ENCODE results near the gene OPRPN. TPM values are rescaled to one million over a fixed set of nuclear protein-coding genes. Genes with fewer than 3 reads are reported as not detected.
A peak's percentile ranks its signal among the peaks of the same experiment; 100 is the strongest.

Gene OPRPN
- total RNA-seq, 1 donor from 2014 or later = not detected

DNA sequence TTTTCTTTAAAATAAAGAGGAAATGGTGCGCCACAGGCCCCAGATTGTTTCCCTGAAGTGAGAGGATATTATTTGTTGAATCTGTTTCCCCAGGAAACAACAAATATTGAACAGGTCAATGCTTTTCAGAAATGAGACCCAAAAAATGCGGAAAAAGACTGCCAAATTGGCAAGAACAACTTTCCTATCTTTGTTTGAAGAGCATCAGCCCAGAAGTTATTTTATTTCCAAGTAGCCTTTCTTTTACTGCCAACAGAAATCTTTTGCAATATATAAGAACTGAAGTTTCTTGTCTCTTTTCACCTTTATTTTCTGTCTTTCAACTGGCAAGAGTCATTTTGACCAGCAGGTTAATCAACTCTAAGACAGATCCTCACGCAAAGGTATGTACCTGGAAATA is 37.3 kb upstream of the OPRPN start, which contains the start of gene SMR3A:
SMR3A (plus strand) TSS at position 301 of the 400 bp plus-strand sequence. CDS start 1,356 bp downstream, outside the sequence.
- Histone ChIP-seq H3K27me3 (no peaks in the 10 kb centered on the region), H3K79me2 (ENCODE audit: low read depth) (no peaks in the 10 kb centered on the region), H4K20me1 (ENCODE audit: low read depth) (no peaks in the 10 kb centered on the region), H3K4me3 (no peak within 1 kb of the TSS), H3K27ac (no peak within 1 kb of the TSS), H3K36me3 (no peaks in the 10 kb centered on the region), H3K4me2 (no peak within 1 kb of the TSS), H3K9ac (no peak within 1 kb of the TSS), H3K9me3 (ENCODE audit: low read depth) (no peaks in the 10 kb centered on the region), H3K4me1 (no peaks in the 10 kb centered on the region), H2AFZ (replicated peaks) (peak within 1 kb of the TSS; percentile 3), H3F3A (ENCODE audit: low read depth) (no peaks in the 10 kb centered on the region)
- Mint-ChIP-seq H3K27me3 (ENCODE audit: insufficient read depth, low read depth) (no peaks in the 10 kb centered on the region), H3K27ac (no peak within 1 kb of the TSS), H3K9me3 (no peaks in the 10 kb centered on the region), H3K36me3 (no peaks in the 10 kb centered on the region), H3K4me3 (no peak within 1 kb of the TSS), H3K4me1 (no peaks in the 10 kb centered on the region)
- no peak for DNase-seq (ENCODE audit: low spot score)
- TF ChIP-seq EZH2phosphoT487 (IDR thresholded peaks at IDR 0.05) (no peak), EZH2 (IDR thresholded peaks at IDR 0.05) (no peak)
- TF ChIP-seq, protein P1, sequence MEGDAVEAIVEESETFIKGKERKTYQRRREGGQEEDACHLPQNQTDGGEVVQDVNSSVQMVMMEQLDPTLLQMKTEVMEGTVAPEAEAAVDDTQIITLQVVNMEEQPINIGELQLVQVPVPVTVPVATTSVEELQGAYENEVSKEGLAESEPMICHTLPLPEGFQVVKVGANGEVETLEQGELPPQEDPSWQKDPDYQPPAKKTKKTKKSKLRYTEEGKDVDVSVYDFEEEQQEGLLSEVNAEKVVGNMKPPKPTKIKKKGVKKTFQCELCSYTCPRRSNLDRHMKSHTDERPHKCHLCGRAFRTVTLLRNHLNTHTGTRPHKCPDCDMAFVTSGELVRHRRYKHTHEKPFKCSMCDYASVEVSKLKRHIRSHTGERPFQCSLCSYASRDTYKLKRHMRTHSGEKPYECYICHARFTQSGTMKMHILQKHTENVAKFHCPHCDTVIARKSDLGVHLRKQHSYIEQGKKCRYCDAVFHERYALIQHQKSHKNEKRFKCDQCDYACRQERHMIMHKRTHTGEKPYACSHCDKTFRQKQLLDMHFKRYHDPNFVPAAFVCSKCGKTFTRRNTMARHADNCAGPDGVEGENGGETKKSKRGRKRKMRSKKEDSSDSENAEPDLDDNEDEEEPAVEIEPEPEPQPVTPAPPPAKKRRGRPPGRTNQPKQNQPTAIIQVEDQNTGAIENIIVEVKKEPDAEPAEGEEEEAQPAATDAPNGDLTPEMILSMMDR (IDR thresholded peaks at IDR 0.05) = no peak

DNA sequence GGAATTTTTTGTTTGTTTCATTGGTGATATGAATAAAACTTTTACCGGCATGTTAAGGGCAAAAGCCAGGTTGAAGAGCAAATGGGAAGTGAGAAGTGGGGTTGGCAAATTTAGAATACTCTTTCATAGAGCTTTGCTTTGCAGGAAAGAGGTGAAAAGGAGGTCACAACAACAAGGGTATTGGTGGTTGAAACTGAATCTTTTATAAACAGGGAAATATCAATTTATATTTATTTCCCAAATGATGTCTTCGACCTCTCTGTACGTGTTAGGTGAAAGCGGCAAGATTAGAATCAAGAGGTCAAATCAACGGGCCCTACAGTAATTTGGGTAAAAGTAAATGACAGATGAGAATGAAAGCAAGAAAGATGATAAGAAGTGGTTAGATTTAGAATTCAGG is 33.7 kb upstream of the OPRPN start:
- Mint-ChIP-seq H3K4me3 (no peak overlapping the region), H3K4me1 (no peaks in the 10 kb centered on the region), H3K9me3 (no peaks in the 10 kb centered on the region), H3K36me3 (no peaks in the 10 kb centered on the region), H3K27ac (no peak overlapping the region), H3K27me3 (ENCODE audit: insufficient read depth, low read depth) (no peaks in the 10 kb centered on the region)
- Histone ChIP-seq H3K79me2 (ENCODE audit: low read depth) (no peaks in the 10 kb centered on the region), H3K27me3 (no peaks in the 10 kb centered on the region), H3K9ac (no peak overlapping the region), H3K9me3 (ENCODE audit: low read depth) (no peaks in the 10 kb centered on the region), H3K36me3 (no peaks in the 10 kb centered on the region), H2AFZ (replicated peaks) (peak overlapping the region; percentile 51), H3F3A (ENCODE audit: low read depth) (no peaks in the 10 kb centered on the region), H3K27ac (no peak overlapping the region), H3K4me1 (no peaks in the 10 kb centered on the region), H3K4me3 (no peak overlapping the region), H3K4me2 (no peak overlapping the region), H4K20me1 (ENCODE audit: low read depth) (no peaks in the 10 kb centered on the region)
- TF ChIP-seq, protein P1 (IDR thresholded peaks at IDR 0.05) = no peak
- no peak for TF ChIP-seq EZH2phosphoT487 (IDR thresholded peaks at IDR 0.05)
- no peak for TF ChIP-seq EZH2 (IDR thresholded peaks at IDR 0.05)
- DNase-seq (ENCODE audit: low spot score) = no peak

DNA sequence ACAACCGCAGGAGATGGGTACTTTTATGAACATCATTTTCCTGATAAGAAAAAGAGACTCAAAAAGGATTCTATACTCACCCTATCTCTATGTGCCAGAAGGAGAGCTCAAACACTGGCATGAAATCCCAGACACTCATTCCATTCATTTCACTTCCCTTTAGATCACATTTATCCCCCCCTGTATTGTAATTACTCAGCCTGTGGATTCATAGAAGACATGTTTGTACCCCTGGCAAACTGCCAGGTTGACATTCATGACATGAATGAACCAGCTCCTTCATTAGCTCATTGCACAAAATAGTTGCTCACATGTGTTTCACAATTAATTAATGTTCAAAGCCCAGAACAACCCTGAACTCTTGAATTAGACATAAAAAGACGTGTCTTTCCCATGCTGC is 32.3 kb upstream of the OPRPN start:
- no peak for DNase-seq (ENCODE audit: low spot score)
- Histone ChIP-seq H3K4me1 (no peaks in the 10 kb centered on the region), H3F3A (ENCODE audit: low read depth) (no peaks in the 10 kb centered on the region), H3K27me3 (no peaks in the 10 kb centered on the region), H2AFZ (replicated peaks) (no peak overlapping the region), H3K4me2 (no peak overlapping the region), H3K4me3 (no peak overlapping the region), H3K79me2 (ENCODE audit: low read depth) (no peaks in the 10 kb centered on the region), H3K27ac (no peak overlapping the region), H3K36me3 (no peaks in the 10 kb centered on the region), H3K9ac (no peak overlapping the region), H4K20me1 (ENCODE audit: low read depth) (no peaks in the 10 kb centered on the region), H3K9me3 (ENCODE audit: low read depth) (no peaks in the 10 kb centered on the region)
- H3K27me3 Mint-ChIP-seq (ENCODE audit: insufficient read depth, low read depth) = no peaks in the 10 kb centered on the region
- H3K4me3 Mint-ChIP-seq = no peak overlapping the region
- TF ChIP-seq EZH2phosphoT487 (IDR thresholded peaks at IDR 0.05) (no peak), EZH2 (IDR thresholded peaks at IDR 0.05) (no peak)
- TF ChIP-seq, protein P1 (IDR thresholded peaks at IDR 0.05) = no peak
- no peaks in the 10 kb centered on the region for H3K36me3 Mint-ChIP-seq
- no peak overlapping the region for H3K27ac Mint-ChIP-seq
- no peaks in the 10 kb centered on the region for H3K4me1 Mint-ChIP-seq
- H3K9me3 Mint-ChIP-seq = no peaks in the 10 kb centered on the region
